Mucosa of descending colon (tissue), 3 donors: ENCODE measurements around the gene ANGPT4. TPM values are rescaled to one million over a fixed set of nuclear protein-coding genes. Genes with fewer than 3 reads are reported as not detected.

ENCODE experiments used
- ATAC-seq: fragments of 200-7000 bp; cut with Tn5 transposase; one replicate; pipeline ENCODE4 v1.9.1; 2020; ENCODE audit warnings: mild to moderate bottlenecking, moderate library complexity
- DNase-seq, 3 donors: peaks; one replicate each; pipeline ENCODE4 v3.0.0-alpha.2; 2020
- H3K36me3 ChIP-seq: fragments of 200-600 bp; one replicate; pipeline ENCODE4 v1.8.0; 2021; ENCODE audit warnings: low read depth, mild to moderate bottlenecking
- H3K4me1 ChIP-seq: fragments of 200-600 bp; one replicate; pipeline ENCODE4 v1.8.0; 2021; ENCODE audit warnings: low read depth, mild to moderate bottlenecking
- H3K4me3 ChIP-seq: fragments of 200-600 bp; one replicate; pipeline ENCODE4 v1.8.0; 2021; ENCODE audit warnings: mild to moderate bottlenecking
- H3K9me3 ChIP-seq: fragments of 200-600 bp; one replicate; pipeline ENCODE4 v1.8.0; 2021; ENCODE audit warnings: mild to moderate bottlenecking
- intact Hi-C, 2 donors: fragments of 100-400 bp; cut with DNase I in 1 of 2; cut with micrococcal nuclease in 1 of 2; formaldehyde crosslinking; loops; one replicate each; pipeline versions ENCODE4 v1.11.0 to v1.11.1; 2022; cut with DNase I, micrococcal nuclease
- total RNA-seq, 3 donors: library from RNA; stranded (reverse); fragmentation: NEBNext Ultra II Directional in 2 of 3; extraction: Animal tissue kit (Norgen Biotek cat#: 25700) in 2 of 3; gene quantifications; one replicate each; pipeline versions ENCODE4 v1.2.1 to v1.2.4, GENCODE V29; 2021 to 2023
- TF ChIP-seq, protein P1 (sequence below): fragments of 200-600 bp; IDR thresholded peaks from one replicate; pipeline ENCODE4 v1.8.0; 2022; ENCODE audit warnings: antibody characterized with exemption, mild to moderate bottlenecking
- donor health status: DM: no; HTN: no; CAD: no; lungs with moderate emphysema.
- donor health status: DM: no; HTN: no; CAD: no.
- donor health status: DM: no; HTN: yes; CAD: no.

ANGPT4 gene
- total RNA-seq, 3 donors from 2014 or later = 0.05 TPM; not detected in 2

DNA sequence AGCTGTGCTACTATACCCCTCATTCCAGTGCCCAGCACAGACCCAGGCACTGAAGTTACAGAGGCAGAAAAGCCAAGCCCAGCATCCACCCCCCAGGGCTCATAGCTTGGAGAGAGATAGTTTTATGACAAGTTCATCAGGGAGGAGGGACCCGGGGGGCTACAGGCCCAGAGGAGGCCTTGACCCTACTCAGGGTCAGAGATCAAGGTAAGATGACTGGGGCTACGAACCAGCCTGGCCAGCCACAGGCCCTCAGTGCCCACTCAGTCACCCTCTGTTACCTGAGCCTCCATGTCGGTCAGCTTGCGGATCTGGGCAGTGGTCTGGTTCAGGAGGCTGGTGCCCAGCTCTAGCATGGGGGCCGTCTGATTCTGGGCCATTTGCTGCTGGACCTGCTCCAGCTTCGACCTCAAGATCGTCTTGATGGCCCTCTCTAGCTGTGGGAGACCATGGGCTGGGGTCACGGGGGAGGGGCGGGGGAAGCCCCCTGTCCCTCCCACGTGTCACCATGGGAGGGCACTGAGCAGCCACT is 26.1 kb downstream of the ANGPT4 start:
- no peak for ATAC-seq
- Histone ChIP-seq H3K4me3 (no peak overlapping the region), H3K4me1 (no peaks in the 10 kb centered on the region), H3K9me3 (no peaks in the 10 kb centered on the region), H3K36me3 (no peaks in the 10 kb centered on the region)
- TF ChIP-seq, protein P1, sequence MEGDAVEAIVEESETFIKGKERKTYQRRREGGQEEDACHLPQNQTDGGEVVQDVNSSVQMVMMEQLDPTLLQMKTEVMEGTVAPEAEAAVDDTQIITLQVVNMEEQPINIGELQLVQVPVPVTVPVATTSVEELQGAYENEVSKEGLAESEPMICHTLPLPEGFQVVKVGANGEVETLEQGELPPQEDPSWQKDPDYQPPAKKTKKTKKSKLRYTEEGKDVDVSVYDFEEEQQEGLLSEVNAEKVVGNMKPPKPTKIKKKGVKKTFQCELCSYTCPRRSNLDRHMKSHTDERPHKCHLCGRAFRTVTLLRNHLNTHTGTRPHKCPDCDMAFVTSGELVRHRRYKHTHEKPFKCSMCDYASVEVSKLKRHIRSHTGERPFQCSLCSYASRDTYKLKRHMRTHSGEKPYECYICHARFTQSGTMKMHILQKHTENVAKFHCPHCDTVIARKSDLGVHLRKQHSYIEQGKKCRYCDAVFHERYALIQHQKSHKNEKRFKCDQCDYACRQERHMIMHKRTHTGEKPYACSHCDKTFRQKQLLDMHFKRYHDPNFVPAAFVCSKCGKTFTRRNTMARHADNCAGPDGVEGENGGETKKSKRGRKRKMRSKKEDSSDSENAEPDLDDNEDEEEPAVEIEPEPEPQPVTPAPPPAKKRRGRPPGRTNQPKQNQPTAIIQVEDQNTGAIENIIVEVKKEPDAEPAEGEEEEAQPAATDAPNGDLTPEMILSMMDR = no peak
- no peak for DNase-seq
- intact Hi-C loops = no loop called here

DNA sequence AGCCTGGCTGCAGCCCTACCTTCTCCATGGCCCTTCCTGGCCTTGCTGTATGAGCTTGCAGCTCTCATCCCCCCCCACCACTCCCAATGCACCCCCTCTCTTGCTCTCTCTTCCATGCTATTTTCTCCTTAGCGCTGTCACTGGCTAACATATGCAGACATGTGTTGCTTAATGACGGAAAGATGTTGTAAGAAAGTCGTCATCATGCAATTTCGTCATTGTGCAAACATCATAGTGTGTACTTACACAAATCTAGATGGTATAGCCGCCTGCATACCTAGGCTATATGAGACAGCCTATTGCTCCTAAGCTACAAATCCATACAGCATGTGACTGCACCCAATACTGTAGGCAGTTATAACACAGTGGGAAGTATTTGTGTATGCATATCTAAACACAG is 27.0 kb downstream of the ANGPT4 start:
- no peaks in the 10 kb centered on the region for H3K36me3 ChIP-seq
- intact Hi-C loops = no loop called here
- no peaks in the 10 kb centered on the region for H3K4me1 ChIP-seq
- TF ChIP-seq, protein P1 = no peak
- ATAC-seq = no peak
- H3K9me3 ChIP-seq = no peaks in the 10 kb centered on the region
- no peak for DNase-seq
- H3K4me3 ChIP-seq = no peak overlapping the region

- no peaks in the 10 kb centered on the region for H3K4me1 ChIP-seq
- H3K9me3 ChIP-seq = no peaks in the 10 kb centered on the region
- no peaks in the 10 kb centered on the region for H3K36me3 ChIP-seq
- TF ChIP-seq, protein P1 = no peak
- DNase-seq (no peak), ATAC-seq (no peak)
- intact Hi-C loops = no loop called here
- H3K4me3 ChIP-seq = no peak overlapping the region
Measured at GRCh38 chr20:888057-888456, 28.1 kb downstream of the ANGPT4 start.

DNA sequence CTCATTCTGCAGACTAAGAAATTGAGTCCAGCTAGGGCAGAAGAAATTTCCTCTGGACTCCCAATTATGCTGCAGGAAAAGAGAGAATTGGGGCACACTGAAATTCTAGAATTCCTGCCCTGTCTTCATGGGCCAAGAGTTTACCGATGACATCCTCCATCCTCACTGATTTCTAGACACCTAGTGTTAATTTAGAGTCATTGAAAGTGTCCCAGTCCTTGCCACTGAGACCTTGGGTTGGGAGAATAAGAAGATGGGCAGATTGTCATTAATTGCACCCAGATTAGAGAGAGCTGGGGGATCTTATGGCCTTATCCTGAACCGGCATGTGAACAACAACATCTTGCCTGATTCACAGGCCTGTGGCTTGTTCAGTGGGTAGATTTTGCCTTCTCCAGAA is 29.0 kb downstream of the ANGPT4 start:
- Histone ChIP-seq H3K9me3 (no peaks in the 10 kb centered on the region), H3K4me3 (no peak overlapping the region), H3K4me1 (no peaks in the 10 kb centered on the region), H3K36me3 (no peaks in the 10 kb centered on the region)
- intact Hi-C loops = no loop called here
- no peak for ATAC-seq
- TF ChIP-seq, protein P1 = no peak
- no peak for DNase-seq

GRCh38 chr20:884983-885952 is 30.9 kb downstream of the ANGPT4 start:
- no peaks in the 10 kb centered on the region for H3K4me1 ChIP-seq
- TF ChIP-seq, protein P1 = no peak
- DNase-seq (peak in 1 of 3 donors; percentile 5), ATAC-seq (no peak)
- intact Hi-C loops = no loop called here
- H3K36me3 ChIP-seq = no peaks in the 10 kb centered on the region
- no peaks in the 10 kb centered on the region for H3K9me3 ChIP-seq
- no peak overlapping the region for H3K4me3 ChIP-seq
